ENCODE results near the gene NFATC2.
"Not testable (repeated sequence)": the region's sequence is repeated elsewhere in the genome, so short reads cannot be mapped to it uniquely, and the experiment has no call there.

NFATC2 gene

GRCh38 chr20:51467956-51468626 lies 74.4 kb downstream of the NFATC2 start:
- no peak for DNase-seq (ENCODE audit: low spot score)
- no peak for TF ChIP-seq CTCF (IDR thresholded peaks at IDR 0.05; ENCODE audit: borderline replicate concordance, control extremely low read depth, extremely low read depth, insufficient read depth, missing control alignments)
- in situ Hi-C loops (cut with MboI; ENCODE audit: low sequenced_read_pairs, unreplicated experiment), result no loop called here

- TF ChIP-seq CTCF (IDR thresholded peaks at IDR 0.05; ENCODE audit: borderline replicate concordance, control extremely low read depth, extremely low read depth, insufficient read depth, missing control alignments), result no peak
- in situ Hi-C loops (cut with MboI; ENCODE audit: low sequenced_read_pairs, unreplicated experiment), result no loop called here
- no peak for DNase-seq (ENCODE audit: low spot score)
Measured at GRCh38 chr20:51463998-51464397, 78.5 kb downstream of the NFATC2 start.

GRCh38 chr20:51463560-51463959 lies 79.0 kb downstream of the NFATC2 start:
- in situ Hi-C loops (cut with MboI; ENCODE audit: low sequenced_read_pairs, unreplicated experiment), result no loop called here
- DNase-seq (ENCODE audit: low spot score), result no peak
- no peak for TF ChIP-seq CTCF (IDR thresholded peaks at IDR 0.05; ENCODE audit: borderline replicate concordance, control extremely low read depth, extremely low read depth, insufficient read depth, missing control alignments)

- DNase-seq (ENCODE audit: low spot score), result no peak
- no peak for TF ChIP-seq CTCF (IDR thresholded peaks at IDR 0.05; ENCODE audit: borderline replicate concordance, control extremely low read depth, extremely low read depth, insufficient read depth, missing control alignments)
- in situ Hi-C loops (cut with MboI; ENCODE audit: low sequenced_read_pairs, unreplicated experiment), result no loop called here
Measured at GRCh38 chr20:51462566-51463276, 79.8 kb downstream of the NFATC2 start.

GRCh38 chr20:51461846-51462245 lies 80.7 kb downstream of the NFATC2 start:
- in situ Hi-C loops (cut with MboI; ENCODE audit: low sequenced_read_pairs, unreplicated experiment); DNase-seq (ENCODE audit: low spot score): not testable (repeated sequence)

- in situ Hi-C loops (cut with MboI; ENCODE audit: low sequenced_read_pairs, unreplicated experiment), result no loop called here
- DNase-seq (ENCODE audit: low spot score), result no peak
Measured at GRCh38 chr20:51461306-51461705, 81.2 kb downstream of the NFATC2 start.

More at GRCh38 chr20:51461306-51461705, 81.2 kb downstream of the NFATC2 start:
- no peak for TF ChIP-seq CTCF (IDR thresholded peaks at IDR 0.05; ENCODE audit: borderline replicate concordance, control extremely low read depth, extremely low read depth, insufficient read depth, missing control alignments)
